Upper lobe of right lung (tissue), 1 donor: ENCODE measurements around the gene CDC42EP2. TPM values are rescaled to one million over a fixed set of nuclear protein-coding genes. Genes with fewer than 3 reads are reported as not detected.

Experiments used
- ATAC-seq: fragments of 200-7000 bp; cut with Tn5 transposase; one replicate; pipeline ENCODE4 v1.9.1; 2020; ENCODE audit warnings: mild to moderate bottlenecking, moderate library complexity
- DNase-seq: peaks from one replicate; pipeline ENCODE4 v3.0.0-alpha.2; 2020
- H3K27ac ChIP-seq: fragments of 200-600 bp; one replicate; pipeline ENCODE4 v1.8.0; 2022
- H3K27me3 ChIP-seq: fragments of 200-600 bp; one replicate; pipeline ENCODE4 v1.8.0; 2022; ENCODE audit warnings: mild to moderate bottlenecking
- H3K36me3 ChIP-seq: fragments of 200-600 bp; one replicate; pipeline ENCODE4 v1.8.0; 2022
- H3K4me1 ChIP-seq: fragments of 200-600 bp; one replicate; pipeline ENCODE4 v1.8.0; 2022
- H3K4me3 ChIP-seq: fragments of 200-600 bp; one replicate; pipeline ENCODE4 v1.8.0; 2022; ENCODE audit warnings: mild to moderate bottlenecking
- H3K9me3 ChIP-seq: fragments of 200-600 bp; one replicate; pipeline ENCODE4 v1.8.0; 2022
- intact Hi-C: fragments of 100-400 bp; cut with DNase I; formaldehyde crosslinking; loops from one replicate; pipeline ENCODE4 v1.11.0; 2022
- total RNA-seq: library from RNA; stranded (reverse); fragmentation: NEBNext Ultra II Directional; extraction: Animal tissue kit (Norgen Biotek cat#: 25700); gene quantifications from one replicate; pipeline ENCODE4 v1.2.1, GENCODE V29; 2021
- TF ChIP-seq, protein P1 (sequence below): fragments of 200-600 bp; IDR thresholded peaks from one replicate; pipeline ENCODE4 v1.8.0; 2022; ENCODE audit warnings: antibody characterized with exemption
- donor health status: DM: no; HTN: yes; CAD: no; lungs with severe emphysema.

Gene CDC42EP2
- total RNA-seq, 1 donor from 2014 or later, result 27.5 TPM

DNA sequence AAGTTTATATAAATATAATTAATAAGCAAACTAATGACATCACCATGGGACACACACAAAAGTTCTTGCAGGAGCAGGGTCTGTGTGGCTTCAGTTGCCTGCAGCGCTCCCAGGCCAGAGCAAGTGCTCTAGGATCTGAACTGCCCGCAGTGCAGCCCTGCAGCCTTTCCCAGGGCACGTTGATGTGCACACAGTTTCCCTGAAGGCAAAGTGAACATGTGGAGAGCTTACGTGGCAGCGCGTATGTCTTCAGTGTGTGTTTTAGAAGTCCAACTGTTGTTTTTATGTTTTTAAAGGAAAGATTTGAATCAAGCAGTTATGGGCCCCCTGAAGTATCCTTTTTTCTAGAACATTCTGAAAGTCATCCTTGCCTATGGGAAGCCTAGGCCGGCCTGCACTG lies 38.7 kb downstream of the CDC42EP2 start:
- H3K27me3 ChIP-seq, result peaks cover 8% of the 10 kb centered on the region
- DNase-seq (no peak), ATAC-seq (no peak)
- no peak overlapping the region for H3K4me3 ChIP-seq
- H3K27ac ChIP-seq, result no peak overlapping the region
- H3K36me3 ChIP-seq, result peaks cover 46% of the 10 kb centered on the region
- TF ChIP-seq, protein P1, sequence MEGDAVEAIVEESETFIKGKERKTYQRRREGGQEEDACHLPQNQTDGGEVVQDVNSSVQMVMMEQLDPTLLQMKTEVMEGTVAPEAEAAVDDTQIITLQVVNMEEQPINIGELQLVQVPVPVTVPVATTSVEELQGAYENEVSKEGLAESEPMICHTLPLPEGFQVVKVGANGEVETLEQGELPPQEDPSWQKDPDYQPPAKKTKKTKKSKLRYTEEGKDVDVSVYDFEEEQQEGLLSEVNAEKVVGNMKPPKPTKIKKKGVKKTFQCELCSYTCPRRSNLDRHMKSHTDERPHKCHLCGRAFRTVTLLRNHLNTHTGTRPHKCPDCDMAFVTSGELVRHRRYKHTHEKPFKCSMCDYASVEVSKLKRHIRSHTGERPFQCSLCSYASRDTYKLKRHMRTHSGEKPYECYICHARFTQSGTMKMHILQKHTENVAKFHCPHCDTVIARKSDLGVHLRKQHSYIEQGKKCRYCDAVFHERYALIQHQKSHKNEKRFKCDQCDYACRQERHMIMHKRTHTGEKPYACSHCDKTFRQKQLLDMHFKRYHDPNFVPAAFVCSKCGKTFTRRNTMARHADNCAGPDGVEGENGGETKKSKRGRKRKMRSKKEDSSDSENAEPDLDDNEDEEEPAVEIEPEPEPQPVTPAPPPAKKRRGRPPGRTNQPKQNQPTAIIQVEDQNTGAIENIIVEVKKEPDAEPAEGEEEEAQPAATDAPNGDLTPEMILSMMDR, result no peak
- intact Hi-C loops, result no loop called here
- H3K4me1 ChIP-seq, result peaks cover 17% of the 10 kb centered on the region
- H3K9me3 ChIP-seq, result no peaks in the 10 kb centered on the region

DNA sequence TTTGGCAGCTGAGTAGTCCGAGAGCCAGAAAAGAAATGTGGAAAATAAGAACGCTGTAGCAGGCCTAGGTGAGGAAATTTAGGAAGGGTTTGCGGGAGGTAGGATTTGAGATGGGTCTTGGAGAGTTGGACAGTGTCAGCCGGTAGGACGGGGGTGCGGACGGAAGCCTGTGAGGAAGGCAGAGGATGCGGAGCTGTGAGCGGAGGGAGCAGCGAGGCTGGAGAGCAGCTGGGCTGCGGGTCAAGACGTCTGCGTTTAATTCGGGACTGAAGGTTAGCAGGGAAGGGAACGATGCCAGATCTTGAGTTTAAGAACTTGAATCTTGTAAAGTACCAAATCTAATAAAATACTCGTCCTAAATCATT lies 39.2 kb downstream of the CDC42EP2 start:
- Histone ChIP-seq H3K27ac (peak overlapping the region; percentile 15), H3K4me3 (peak overlapping the region; percentile 58)
- no peak for ATAC-seq

DNA sequence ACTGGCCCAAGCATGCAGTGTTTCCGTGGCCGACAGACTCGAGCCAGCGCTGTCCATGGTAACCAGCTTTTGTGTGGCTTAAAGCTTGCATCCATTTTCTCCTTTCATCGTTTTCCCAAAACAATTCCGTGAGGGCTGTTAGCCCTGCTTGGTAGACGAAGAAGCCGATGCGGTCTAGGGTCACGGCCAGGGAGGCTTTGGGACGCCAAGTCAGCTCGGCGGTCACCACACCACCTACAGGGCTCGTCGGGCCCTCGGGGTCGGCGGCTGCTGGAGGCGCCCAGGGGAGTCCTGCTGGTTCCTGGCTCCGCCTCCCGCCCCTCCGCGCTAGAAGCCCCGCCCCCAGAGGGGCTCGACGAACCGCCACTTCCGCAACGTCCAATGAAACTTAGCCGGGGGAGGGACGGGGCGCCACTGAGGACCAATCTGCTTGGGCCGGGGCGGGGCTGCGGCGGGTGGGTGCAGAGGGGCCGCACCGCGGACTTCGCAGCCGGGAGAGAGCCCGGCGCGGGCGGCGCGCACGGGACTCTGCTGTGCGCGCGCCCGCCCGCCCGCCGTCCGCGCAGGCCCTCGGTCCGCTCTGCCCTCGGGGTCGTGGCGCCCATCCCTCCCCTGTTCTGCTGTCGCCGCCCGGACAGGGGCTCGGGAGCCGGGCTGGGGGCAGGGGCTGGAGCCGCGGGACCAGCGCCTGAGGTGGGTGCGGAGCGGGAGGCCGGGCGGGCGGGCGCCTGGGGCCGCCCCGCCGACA lies 39.8 kb downstream of the CDC42EP2 start, which contains the start of gene TIGD3:
TSS of gene TIGD3 (plus strand) at position 487 of the 748 bp plus-strand sequence. CDS start 1,058 bp downstream, outside the sequence.
- TF ChIP-seq, protein P1, result no peak
- H3K36me3 ChIP-seq, result peaks cover 35% of the 10 kb centered on the region
- DNase-seq (peak; percentile 99), ATAC-seq (peak; percentile 96)
- H3K27me3 ChIP-seq, result peaks cover 8% of the 10 kb centered on the region
- H3K4me1 ChIP-seq, result peaks cover 17% of the 10 kb centered on the region
- peak within 1 kb of the TSS; percentile 58 for H3K4me3 ChIP-seq
- no peaks in the 10 kb centered on the region for H3K9me3 ChIP-seq
- intact Hi-C loops, result no loop called here
- peak within 1 kb of the TSS; percentile 15 for H3K27ac ChIP-seq

More for the DNA sequence above, 39.2 kb downstream of the CDC42EP2 start:
- DNase-seq, result no peak
- Histone ChIP-seq H3K36me3 (peaks cover 41% of the 10 kb centered on the region), H3K4me1 (peaks cover 17% of the 10 kb centered on the region), H3K9me3 (no peaks in the 10 kb centered on the region), H3K27me3 (peaks cover 8% of the 10 kb centered on the region)
- intact Hi-C loops, result no loop called here
- TF ChIP-seq, protein P1, result no peak

DNA sequence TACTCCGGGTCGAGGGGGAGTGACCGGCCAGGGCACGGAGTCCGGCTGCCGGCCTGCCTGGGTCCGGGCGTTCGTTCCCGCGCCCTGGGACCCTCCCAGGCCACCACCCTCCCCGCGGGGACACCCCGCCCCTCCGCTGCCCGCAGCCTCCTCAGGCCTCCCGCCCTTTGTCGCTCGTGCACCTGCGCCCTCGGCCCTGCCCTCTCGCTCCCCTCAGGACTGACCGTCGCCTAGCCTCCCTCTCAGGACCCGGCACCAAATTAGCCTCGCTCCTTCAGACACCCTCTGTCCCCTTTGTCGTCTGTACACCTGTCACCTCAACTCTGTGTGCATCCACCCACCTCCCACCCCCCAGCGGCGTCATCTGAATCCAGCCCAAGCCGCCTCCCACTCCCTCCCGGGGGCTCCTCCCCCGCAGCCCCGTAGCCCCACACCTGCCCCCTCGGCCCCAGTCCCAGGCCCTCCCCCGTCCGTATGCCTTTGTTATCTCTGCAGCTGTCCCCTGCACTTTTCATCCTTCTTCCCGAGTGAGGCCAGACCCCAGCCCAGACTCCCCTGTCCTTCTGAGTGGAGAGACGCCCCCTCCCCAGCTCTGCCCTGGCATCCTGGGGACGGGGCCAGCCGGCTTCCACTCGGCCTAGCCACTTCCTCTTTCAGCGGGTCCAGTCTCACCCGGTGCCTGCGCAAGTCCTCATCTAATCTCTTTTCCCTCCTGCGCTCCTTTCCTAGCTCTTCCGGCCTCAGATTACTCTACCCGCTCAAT lies 40.5 kb downstream of the CDC42EP2 start:
- intact Hi-C loops, result no loop called here
- peak; percentile 26 for ATAC-seq

DNA sequence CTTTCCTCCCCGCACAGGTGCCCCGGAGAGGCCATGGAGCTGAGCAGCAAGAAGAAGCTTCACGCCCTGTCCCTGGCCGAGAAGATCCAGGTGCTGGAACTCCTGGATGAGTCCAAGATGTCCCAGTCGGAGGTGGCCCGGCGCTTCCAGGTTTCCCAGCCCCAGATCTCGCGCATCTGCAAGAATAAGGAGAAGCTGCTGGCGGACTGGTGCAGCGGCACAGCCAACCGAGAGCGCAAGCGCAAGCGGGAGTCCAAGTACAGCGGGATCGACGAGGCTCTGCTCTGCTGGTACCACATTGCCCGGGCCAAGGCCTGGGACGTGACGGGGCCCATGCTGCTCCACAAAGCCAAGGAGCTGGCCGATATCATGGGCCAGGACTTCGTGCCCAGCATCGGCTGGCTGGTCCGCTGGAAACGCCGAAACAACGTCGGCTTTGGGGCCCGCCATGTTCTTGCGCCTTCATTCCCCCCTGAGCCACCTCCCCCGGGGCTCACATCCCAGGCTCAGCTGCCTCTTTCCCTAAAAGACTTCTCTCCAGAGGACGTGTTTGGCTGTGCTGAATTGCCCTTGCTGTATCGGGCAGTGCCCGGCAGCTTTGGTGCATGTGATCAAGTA lies 41.2 kb downstream of the CDC42EP2 start:
- no peak overlapping the region for H3K27ac ChIP-seq
- TF ChIP-seq, protein P1, result no peak
- H3K9me3 ChIP-seq, result no peaks in the 10 kb centered on the region
- peaks cover 17% of the 10 kb centered on the region for H3K4me1 ChIP-seq
- H3K4me3 ChIP-seq, result peak overlapping the region; percentile 58
- intact Hi-C loops, result no loop called here
- DNase-seq (peak; percentile 75), ATAC-seq (no peak)
- H3K36me3 ChIP-seq, result peaks cover 21% of the 10 kb centered on the region
- peaks cover 8% of the 10 kb centered on the region for H3K27me3 ChIP-seq

More for the DNA sequence above, 40.5 kb downstream of the CDC42EP2 start:
- H3K9me3 ChIP-seq, result no peaks in the 10 kb centered on the region
- H3K4me3 ChIP-seq, result peak overlapping the region; percentile 58
- TF ChIP-seq, protein P1, result no peak
- peak; percentile 76 for DNase-seq
- no peak overlapping the region for H3K27ac ChIP-seq
- H3K36me3 ChIP-seq, result peaks cover 28% of the 10 kb centered on the region
- H3K27me3 ChIP-seq, result peaks cover 8% of the 10 kb centered on the region
- H3K4me1 ChIP-seq, result peaks cover 17% of the 10 kb centered on the region
